IMR-90 (cell line): ENCODE data around the gene BMP3. TPM values are rescaled to one million over a fixed set of nuclear protein-coding genes. Genes with fewer than 3 reads are reported as not detected.

Experiments
- ATAC-seq: fragments of 200-7000 bp; cut with Tn5 transposase; 2 replicates; pipeline ENCODE4 v1.9.1; 2020; ENCODE audit warnings: low read depth, mild to moderate bottlenecking, moderate library complexity
- BruUV-seq: library from RNA; stranded (reverse); fragments of 400-500 nt; replicated peaks from 2 replicates; lab custom pipeline; 2021; lab: Mats Ljungman, UMichigan
- CTCF ChIA-PET: fragments of 300-600 bp; formaldehyde crosslinking; extraction: SDS; loops from one replicate; lab custom pipeline; 2021; ENCODE audit warnings: antibody characterized with exemption; lab: Yijun Ruan, JAX
- POLR2A ChIA-PET: fragments of 300-600 bp; sonication (Branson Sonifier 250); formaldehyde crosslinking; loops from one replicate; lab custom pipeline; 2022; ENCODE audit warnings: antibody characterized with exemption; ENCODE audit not compliant: unreplicated experiment; lab: Charles Lee
- DNase-seq: peaks from one replicate; pipeline ENCODE4 v3.0.0; 2013
- H2AFZ ChIP-seq: replicated peaks from 2 replicates; pipeline ENCODE3; 2013; ENCODE audit warnings: low read length, mild to moderate bottlenecking; ENCODE audit not compliant: poor library complexity
- H2AK5ac ChIP-seq: 2 replicates; pipeline ENCODE4 v1.6.1; 2013; ENCODE audit warnings: low read depth, low read length, inconsistent platforms
- H2AK9ac ChIP-seq: replicated peaks from 2 replicates; pipeline ENCODE3; 2013; ENCODE audit warnings: mild to moderate bottlenecking, low read depth, low read length, moderate library complexity; ENCODE audit not compliant: poor library complexity
- H2BK120ac ChIP-seq: 2 replicates; pipeline ENCODE4 v1.6.1; 2013; ENCODE audit warnings: low read depth, low read length, inconsistent platforms
- H2BK15ac ChIP-seq: 3 replicates; pipeline ENCODE4 v1.6.1; 2013; ENCODE audit warnings: low read depth, low read length, inconsistent platforms
- H2BK20ac ChIP-seq: 2 replicates; pipeline ENCODE4 v1.6.1; 2013; ENCODE audit warnings: low read depth, mild to moderate bottlenecking, inconsistent platforms, low read length, moderate library complexity
- H2BK5ac ChIP-seq: 2 replicates; pipeline ENCODE4 v1.6.1; 2013; ENCODE audit warnings: mild to moderate bottlenecking, low read depth, low read length, inconsistent platforms; ENCODE audit not compliant: poor library complexity, severe bottlenecking
- H3K14ac ChIP-seq: replicated peaks from 2 replicates; pipeline ENCODE4 v1.6.1; 2013; ENCODE audit warnings: low read depth, low read length, inconsistent platforms
- H3K18ac ChIP-seq: 2 replicates; pipeline ENCODE4 v1.6.1; 2013; ENCODE audit warnings: low read depth, low read length, control low read depth
- H3K23ac ChIP-seq: 2 replicates; pipeline ENCODE4 v1.6.1; 2013; ENCODE audit warnings: low read depth, low read length, inconsistent platforms
- H3K27ac ChIP-seq: 2 replicates; pipeline ENCODE4 v1.5.1; 2013; ENCODE audit warnings: mild to moderate bottlenecking, control low read depth, low read length; ENCODE audit not compliant: insufficient read depth
- H3K27me3 ChIP-seq: 2 replicates; pipeline ENCODE4 v1.6.1; 2013; ENCODE audit warnings: low read length; ENCODE audit not compliant: control insufficient read depth, insufficient read depth
- H3K36me3 ChIP-seq: 2 replicates; pipeline ENCODE4 v1.6.1; 2013; ENCODE audit warnings: low read length, mixed read lengths; ENCODE audit not compliant: control insufficient read depth, insufficient read depth
- H3K4ac ChIP-seq: 2 replicates; pipeline ENCODE4 v1.6.1; 2013; ENCODE audit warnings: low read depth, low read length, inconsistent platforms
- H3K4me1 ChIP-seq: 2 replicates; pipeline ENCODE4 v1.6.1; 2013; ENCODE audit warnings: low read length, mixed read lengths; ENCODE audit not compliant: control insufficient read depth, insufficient read depth
- H3K4me2 ChIP-seq: 2 replicates; pipeline ENCODE4 v1.6.1; 2013; ENCODE audit warnings: low read depth, mild to moderate bottlenecking, control low read depth, low read length, moderate library complexity
- H3K4me3 ChIP-seq: 2 replicates; pipeline ENCODE4 v1.5.1; 2013; ENCODE audit warnings: low read depth, mild to moderate bottlenecking, control low read depth, low read length, moderate library complexity; ENCODE audit not compliant: insufficient read depth
- H3K56ac ChIP-seq: 2 replicates; pipeline ENCODE4 v1.6.1; 2013; ENCODE audit warnings: low read length, inconsistent platforms; ENCODE audit not compliant: insufficient read depth; ENCODE audit errors: extremely low read depth
- H3K79me1 ChIP-seq, 2 experiments: 2 replicates each; pipeline ENCODE4 v1.6.1; 2013; ENCODE audit warnings: low read length in 2 of 2, inconsistent platforms in 1 of 2, low read depth in 1 of 2
- H3K9ac ChIP-seq: 2 replicates; pipeline ENCODE4 v1.6.1; 2013; ENCODE audit warnings: low read depth, low read length, control low read depth
- H3K9me1 ChIP-seq: 2 replicates; pipeline ENCODE4 v1.6.1; 2013; ENCODE audit warnings: low read length, inconsistent platforms; ENCODE audit not compliant: insufficient read depth
- H3K9me3 ChIP-seq: 2 replicates; pipeline ENCODE4 v1.6.1; 2013; ENCODE audit warnings: low read length; ENCODE audit not compliant: control insufficient read depth, insufficient read depth
- H4K20me1 ChIP-seq: 2 replicates; pipeline ENCODE4 v1.6.1; 2013; ENCODE audit warnings: low read length, inconsistent platforms; ENCODE audit not compliant: insufficient read depth
- H4K5ac ChIP-seq: 2 replicates; pipeline ENCODE4 v1.6.1; 2013; ENCODE audit warnings: mild to moderate bottlenecking, low read depth, low read length, control low read depth
- H4K8ac ChIP-seq, 2 experiments: 2 replicates each; pipeline ENCODE4 v1.6.1; 2013; ENCODE audit warnings: low read depth in 2 of 2, low read length in 2 of 2, control low read depth in 1 of 2, inconsistent platforms in 1 of 2
- H4K91ac ChIP-seq: 2 replicates; pipeline ENCODE4 v1.6.1; 2013; ENCODE audit warnings: low read depth, low read length, inconsistent platforms; ENCODE audit not compliant: insufficient read depth
- BHLHE40 ChIP-seq: fragments of 150-350 bp; IDR thresholded peaks from 2 replicates; pipeline ENCODE4 v1.6.1; 2016; ENCODE audit warnings: mild to moderate bottlenecking, low read depth, low read length
- CEBPB ChIP-seq: IDR thresholded peaks from 2 replicates; pipeline ENCODE4 v1.6.1; 2012; ENCODE audit warnings: low read depth, low read length, improper control_type of control experiment
- CHD1 ChIP-seq: IDR thresholded peaks from 2 replicates; pipeline ENCODE4 v1.6.1; 2012; ENCODE audit warnings: low read depth, low read length, improper control_type of control experiment
- CTCF ChIP-seq: conservative IDR thresholded peaks from 2 replicates; pipeline ENCODE4 v1.5.1; 2012; ENCODE audit warnings: mild to moderate bottlenecking, low read depth, low read length, improper control_type of control experiment
- ELK1 ChIP-seq: fragments of 150-350 bp; IDR thresholded peaks from 2 replicates; pipeline ENCODE4 v1.6.1; 2016; ENCODE audit warnings: low read depth, mild to moderate bottlenecking, low read length, moderate library complexity, borderline replicate concordance
- FOS ChIP-seq: fragments of 150-350 bp; IDR thresholded peaks from 2 replicates; pipeline ENCODE4 v1.6.1; 2016; ENCODE audit warnings: low read depth, low read length
- MAFK ChIP-seq: IDR thresholded peaks from 2 replicates; pipeline ENCODE4 v1.6.1; 2012; ENCODE audit warnings: low read depth, low read length, improper control_type of control experiment
- MAZ ChIP-seq: IDR thresholded peaks from 2 replicates; pipeline ENCODE4 v1.6.1; 2012; ENCODE audit warnings: low read depth, mild to moderate bottlenecking, low read length, improper control_type of control experiment, moderate library complexity, borderline replicate concordance
- MXI1 ChIP-seq: IDR thresholded peaks from 2 replicates; pipeline ENCODE4 v1.6.1; 2012; ENCODE audit warnings: low read depth, mild to moderate bottlenecking, low read length, moderate library complexity, borderline replicate concordance
- NFE2L2 ChIP-seq: fragments of 150-350 bp; IDR thresholded peaks from 2 replicates; pipeline ENCODE4 v1.6.1; 2016; ENCODE audit warnings: low read depth, mild to moderate bottlenecking, low read length
- POLR2A ChIP-seq: IDR thresholded peaks from 2 replicates; pipeline ENCODE4 v1.6.1; 2012; ENCODE audit warnings: mild to moderate bottlenecking, low read depth, low read length
- RAD21 ChIP-seq: IDR thresholded peaks from 2 replicates; pipeline ENCODE4 v1.6.1; 2012; ENCODE audit warnings: low read length, improper control_type of control experiment
- RCOR1 ChIP-seq: IDR thresholded peaks from 2 replicates; pipeline ENCODE4 v1.6.1; 2012; ENCODE audit warnings: mild to moderate bottlenecking, low read length, improper control_type of control experiment; ENCODE audit not compliant: insufficient replicate concordance
- SMC3 ChIP-seq: fragments of 150-350 bp; IDR thresholded peaks from 2 replicates; pipeline ENCODE4 v1.6.1; 2016; ENCODE audit warnings: low read depth, mild to moderate bottlenecking, antibody characterized with exemption, low read length, moderate library complexity
- USF2 ChIP-seq: fragments of 150-350 bp; IDR thresholded peaks from 2 replicates; pipeline ENCODE4 v1.6.1; 2017; ENCODE audit warnings: mild to moderate bottlenecking, antibody characterized with exemption, low read length, low read depth
- WGBS, 2 experiments: methylation state at CpG; one replicate each; pipeline versions ENCODE4 v1.1.5 to v1.1.7; 2013; ENCODE audit warnings: missing lambda C conversion rate in 2 of 2; ENCODE audit not compliant: insufficient read length in 1 of 2; ENCODE audit errors: extremely low coverage in 2 of 2; 5-methylcytosine and 5-hydroxymethylcytosine counted together
- dilution Hi-C: fragments of 300-500 bp; cut with HindIII; formaldehyde crosslinking; loops from one replicate; pipeline ENCODE4 v1.14.3; 2018; ENCODE audit warnings: low sequenced_read_pairs; ENCODE audit not compliant: unreplicated experiment
- in situ Hi-C: fragments of 300-500 bp; cut with MboI; formaldehyde crosslinking; loops from 3 replicates; pipeline ENCODE4 v1.14.3; 2019; ENCODE audit warnings: low sequenced_read_pairs, inconsistent platforms, mixed read lengths
- intact Hi-C: fragments of 100-400 bp; cut with micrococcal nuclease; formaldehyde crosslinking; loops from 2 replicates; pipeline ENCODE4 v1.10.0; 2022
- polyA plus RNA-seq, 3 experiments: library from polyadenylated mRNA; depleted of rRNA; stranded (reverse); fragments of >200 nt; gene quantifications; 2 replicates each; pipeline ENCODE4 v1.2.3, GENCODE V29; 2012; ENCODE audit warnings: low replicate concordance in 1 of 3
- total RNA-seq: library from RNA; depleted of rRNA; stranded (reverse); fragments of >200 nt; gene quantifications from 2 replicates; pipeline ENCODE4 v1.2.3, GENCODE V29; 2012

The BMP3 gene
- total and polyA plus RNA-seq, 2 of the 4 experiments (the other 2 are of a cell fraction), result under 0.01 to 0.10 TPM

- in situ Hi-C loops, result no loop called here
- peak overlapping the region; percentile 38 for H3K4me3 ChIP-seq
- TF ChIP-seq ELK1 (no peak), RAD21 (no peak), BHLHE40 (no peak), SMC3 (no peak), MAZ (no peak), RCOR1 (no peak), NFE2L2 (no peak), FOS (no peak), POLR2A (no peak), MXI1 (no peak), CHD1 (no peak), MAFK (no peak), CEBPB (no peak), CTCF (no peak), USF2 (no peak)
These were observed 678 bp downstream of the BMP3 start for GRCh38 chr4:81030981-81031791.

More at GRCh38 chr4:81030981-81031791, 678 bp downstream of the BMP3 start:
- no peak overlapping the region for H2BK15ac ChIP-seq
- CTCF ChIA-PET, result interaction anchor here (0.6 to 1.3 kb wide), 7 partner anchors 8 to 668 kb away, joined by 3 to 8 read pairs (median 3); no protein-coding TSS in a partner anchor
- H2AK9ac ChIP-seq, result no peak overlapping the region
- WGBS, 2 experiments, result 1% methylated on average over 47 of the region's 77 CpGs; no CpG with 5 or more reads in 1 of the 2 experiments
- peak; percentile 35 for ATAC-seq
- intact Hi-C loops, result no loop called here
- no peak for DNase-seq
- peaks cover 60% of the 10 kb centered on the region for H3K27me3 ChIP-seq
- no peak overlapping the region for H3K14ac ChIP-seq
- H4K5ac ChIP-seq, result no peak overlapping the region
- H4K91ac ChIP-seq, result no peak overlapping the region
- dilution Hi-C loops, result no loop called here
- H2BK120ac ChIP-seq, result no peak overlapping the region
- POLR2A ChIA-PET, result no interaction called here
- H3K23ac ChIP-seq, result 0 out of 2 replicates have a peak overlapping the region, but pooled peaks have one; percentile 32
- no TSS peak for BruUV-seq
- no peaks in the 10 kb centered on the region for H3K9me1 ChIP-seq
- no peak overlapping the region for H3K9ac ChIP-seq
- no peak overlapping the region for H3K18ac ChIP-seq
- H3K9me3 ChIP-seq, result no peaks in the 10 kb centered on the region
- H2AFZ ChIP-seq, result peak overlapping the region; percentile 82
- no peak overlapping the region for H2BK5ac ChIP-seq
- H3K4me2 ChIP-seq, result peak overlapping the region; percentile 83
- H3K79me1 ChIP-seq, result no peaks in the 10 kb centered on the region
- H3K56ac ChIP-seq, result no peak overlapping the region
- H3K27ac ChIP-seq, result no peak overlapping the region
- H2BK20ac ChIP-seq, result no peak overlapping the region
- H3K36me3 ChIP-seq, result no peaks in the 10 kb centered on the region
- H3K4ac ChIP-seq, result no peak overlapping the region
- no peak overlapping the region for H2AK5ac ChIP-seq
- no peaks in the 10 kb centered on the region; the same call in 1 of the 2 replicates for H3K4me1 ChIP-seq
- H4K8ac ChIP-seq, result no peak overlapping the region
- no peaks in the 10 kb centered on the region for H4K20me1 ChIP-seq
